Epithelial cell of proximal tubule (primary cell): ENCODE results near the gene EMID1. TPM values are rescaled to one million over a fixed set of nuclear protein-coding genes. Genes with fewer than 3 reads are reported as not detected.

Experiments
- DNase-seq: peaks from one replicate; pipeline ENCODE4 v3.0.0-alpha.2; 2011; ENCODE audit warnings: low read depth
- H3K4me3 ChIP-seq: 2 replicates; pipeline ENCODE4 v1.5.1; 2011; ENCODE audit warnings: low read depth, mild to moderate bottlenecking, low read length
- total RNA-seq: library from RNA; depleted of rRNA; stranded (reverse); fragments of >200 nt; gene quantifications from 2 replicates; pipeline ENCODE4 v1.2.3, GENCODE V29; 2015
- TF ChIP-seq, protein P1 (sequence below): conservative IDR thresholded peaks from 2 replicates; pipeline ENCODE4 v1.5.1; 2012; ENCODE audit warnings: low read depth, mild to moderate bottlenecking, low read length

EMID1 gene
- total RNA-seq, 1 donor from 2014 or later, result 0.17 TPM

DNA sequence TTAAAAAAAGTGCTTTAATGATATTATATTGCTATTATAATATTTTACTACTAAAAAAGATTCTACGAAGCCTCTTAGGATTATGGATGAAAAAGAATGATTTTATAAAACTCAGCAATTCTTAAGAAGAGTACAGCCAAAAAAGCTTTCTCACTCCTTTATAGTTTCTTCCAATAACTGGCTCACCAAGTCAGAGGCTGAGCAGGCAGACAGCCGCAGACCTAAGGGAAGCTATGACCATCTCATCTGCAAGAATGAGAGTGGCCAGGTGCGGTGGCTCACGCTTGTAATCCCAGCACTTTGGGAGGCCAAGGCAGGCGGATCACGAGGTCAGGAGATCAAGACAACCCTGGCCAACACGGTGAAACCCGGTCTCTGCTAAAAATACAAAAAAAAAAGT is 12.7 kb upstream of the EMID1 start:
- TF ChIP-seq, protein P1, sequence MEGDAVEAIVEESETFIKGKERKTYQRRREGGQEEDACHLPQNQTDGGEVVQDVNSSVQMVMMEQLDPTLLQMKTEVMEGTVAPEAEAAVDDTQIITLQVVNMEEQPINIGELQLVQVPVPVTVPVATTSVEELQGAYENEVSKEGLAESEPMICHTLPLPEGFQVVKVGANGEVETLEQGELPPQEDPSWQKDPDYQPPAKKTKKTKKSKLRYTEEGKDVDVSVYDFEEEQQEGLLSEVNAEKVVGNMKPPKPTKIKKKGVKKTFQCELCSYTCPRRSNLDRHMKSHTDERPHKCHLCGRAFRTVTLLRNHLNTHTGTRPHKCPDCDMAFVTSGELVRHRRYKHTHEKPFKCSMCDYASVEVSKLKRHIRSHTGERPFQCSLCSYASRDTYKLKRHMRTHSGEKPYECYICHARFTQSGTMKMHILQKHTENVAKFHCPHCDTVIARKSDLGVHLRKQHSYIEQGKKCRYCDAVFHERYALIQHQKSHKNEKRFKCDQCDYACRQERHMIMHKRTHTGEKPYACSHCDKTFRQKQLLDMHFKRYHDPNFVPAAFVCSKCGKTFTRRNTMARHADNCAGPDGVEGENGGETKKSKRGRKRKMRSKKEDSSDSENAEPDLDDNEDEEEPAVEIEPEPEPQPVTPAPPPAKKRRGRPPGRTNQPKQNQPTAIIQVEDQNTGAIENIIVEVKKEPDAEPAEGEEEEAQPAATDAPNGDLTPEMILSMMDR, result no peak
- DNase-seq, result no peak
- no peak overlapping the region for H3K4me3 ChIP-seq

DNA sequence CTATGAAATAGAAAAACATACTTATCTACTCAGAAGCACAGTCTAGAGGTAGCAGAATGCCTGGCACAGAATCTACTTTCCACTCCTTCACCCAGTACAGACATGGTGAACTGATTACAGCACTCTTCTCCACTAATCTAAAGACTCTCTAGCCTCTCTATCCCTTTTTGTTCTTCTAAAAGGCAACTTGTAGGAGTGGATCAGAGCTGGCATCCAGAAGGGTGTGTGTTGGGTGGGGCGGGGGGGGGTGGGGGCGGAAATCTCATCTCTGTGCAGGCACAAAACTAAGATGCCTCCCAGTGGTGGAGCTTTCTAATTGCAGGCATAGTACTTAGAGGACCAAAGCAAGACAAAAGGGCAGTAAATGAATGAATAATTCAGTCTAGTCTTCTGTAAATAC is 11.5 kb upstream of the EMID1 start:
- no peak overlapping the region for H3K4me3 ChIP-seq
- TF ChIP-seq, protein P1, result peak; percentile 18
- no peak for DNase-seq

DNA sequence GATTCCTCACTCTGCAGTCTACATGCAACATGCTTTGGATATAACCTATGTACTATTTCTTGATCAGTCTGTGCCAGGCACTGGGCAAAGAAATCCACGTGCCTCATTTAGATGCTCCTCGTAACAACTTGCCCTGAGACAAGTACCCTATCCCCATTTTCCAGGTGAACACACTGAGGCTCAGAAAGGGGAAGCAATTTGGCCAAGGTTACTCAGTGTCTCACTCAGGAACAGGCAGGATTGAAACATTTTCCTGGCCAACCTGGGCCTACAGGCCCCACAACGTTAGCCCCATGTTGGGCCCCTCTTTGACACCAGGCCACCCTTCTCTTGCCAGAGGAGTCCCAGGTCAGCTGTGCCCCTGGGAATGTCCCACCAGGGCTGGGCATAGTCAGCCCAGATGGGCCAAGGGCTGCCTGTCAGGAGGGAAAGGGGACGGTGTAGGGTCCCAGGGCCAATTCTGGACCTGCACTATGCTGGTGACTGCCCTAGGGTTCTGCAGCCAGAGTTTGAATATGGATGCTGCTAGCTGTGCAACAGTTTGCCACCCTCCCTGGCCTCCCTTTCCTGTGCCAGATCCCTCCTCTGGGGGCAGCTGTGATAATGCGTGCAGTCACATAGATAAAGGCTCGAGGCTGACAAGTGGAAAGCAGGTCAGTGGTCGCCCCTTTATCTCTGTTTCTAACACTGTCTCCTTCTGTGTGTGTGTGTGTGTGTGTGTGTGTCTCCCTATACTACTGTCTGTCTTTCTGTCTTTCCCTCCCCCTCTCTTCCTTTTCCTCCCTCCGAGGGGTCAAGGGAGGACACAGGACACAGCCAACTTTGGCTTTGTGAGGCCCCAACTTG is 10.4 kb upstream of the EMID1 start:
- TF ChIP-seq, protein P1, result no peak
- no peak for DNase-seq
- no peak overlapping the region for H3K4me3 ChIP-seq

DNA sequence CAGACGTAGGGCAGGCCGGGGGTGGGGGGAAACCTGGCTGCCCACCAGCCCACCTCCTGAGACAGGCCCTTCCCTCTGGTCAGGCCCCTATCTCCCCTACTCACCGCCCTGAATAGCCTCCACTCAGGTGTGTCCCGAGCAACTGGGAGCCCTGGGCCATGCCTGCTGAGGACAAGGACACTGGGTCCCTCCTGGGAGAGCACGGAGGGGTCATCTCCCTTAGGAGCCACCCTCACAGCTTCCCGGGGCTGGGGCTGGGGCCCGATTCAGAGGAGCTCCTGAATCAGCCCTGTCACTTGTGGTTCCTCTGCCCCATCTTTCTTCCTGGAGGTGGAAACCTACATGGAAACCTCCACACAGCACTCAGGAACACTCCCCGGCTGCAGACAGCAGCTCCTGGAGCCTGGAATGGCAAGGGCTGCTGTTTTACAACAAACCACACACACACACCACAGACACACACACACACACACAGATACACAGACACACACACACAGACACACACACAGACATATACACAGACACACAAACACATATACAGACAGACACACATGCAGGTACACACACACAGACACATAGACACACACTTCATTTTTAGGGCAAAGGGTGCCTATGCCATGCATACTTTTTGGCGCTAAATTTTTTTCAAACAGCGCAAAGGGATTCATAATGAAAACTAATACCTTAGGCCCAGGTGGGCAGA is 9.6 kb upstream of the EMID1 start:
- no peak for DNase-seq
- no peak overlapping the region for H3K4me3 ChIP-seq
- TF ChIP-seq, protein P1, result no peak

DNA sequence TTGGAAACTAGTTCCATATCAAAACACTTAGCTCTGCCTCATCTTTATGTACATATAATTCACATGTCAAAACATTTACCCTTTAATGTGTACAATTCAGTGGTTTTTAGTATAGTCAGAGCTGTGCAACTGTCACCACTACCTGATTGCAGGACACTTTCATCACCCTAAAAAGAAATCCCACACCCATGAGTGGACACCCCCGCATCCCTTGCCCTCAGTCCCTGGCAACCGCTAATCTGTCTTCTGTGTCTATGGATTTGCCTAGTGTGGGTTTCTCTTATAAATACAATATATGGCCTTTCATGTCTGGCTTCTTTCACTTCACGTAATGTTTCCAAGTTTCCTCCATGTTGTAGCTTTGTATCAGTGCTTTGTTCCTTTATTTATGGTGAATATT is 8.6 kb upstream of the EMID1 start:
- DNase-seq, result no peak
- TF ChIP-seq, protein P1, result no peak

DNA sequence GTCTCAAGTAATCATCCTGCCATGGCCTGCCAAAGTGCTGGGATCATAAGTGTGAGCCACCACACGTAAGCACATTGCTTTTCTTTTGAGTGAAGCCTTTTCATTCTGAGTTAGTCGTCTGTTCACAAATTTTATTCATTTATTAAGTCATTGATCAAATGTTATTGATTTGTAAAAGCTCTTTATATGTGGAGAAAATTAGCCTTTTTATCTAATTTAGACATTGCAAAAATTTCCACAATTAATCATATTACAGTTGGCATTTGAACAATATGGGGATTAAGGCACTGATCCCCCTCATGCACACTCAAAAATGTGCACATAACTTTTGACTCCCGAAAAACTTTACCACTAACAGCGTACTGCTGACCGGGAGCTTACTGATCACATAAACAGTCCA is 7.5 kb upstream of the EMID1 start:
- DNase-seq, result no peak
- H3K4me3 ChIP-seq, result no peak overlapping the region
- TF ChIP-seq, protein P1, result no peak

More for the DNA sequence above, 8.6 kb upstream of the EMID1 start:
- no peak overlapping the region for H3K4me3 ChIP-seq
